Thoracic aorta endothelial cell (primary cell): ENCODE measurements around the gene TPGS2. TPM values are rescaled to one million over a fixed set of nuclear protein-coding genes. Genes with fewer than 3 reads are reported as not detected.

Experiments
- total RNA-seq: library from RNA; depleted of rRNA; stranded (reverse); fragments of >200 nt; gene quantifications from 2 replicates; pipeline ENCODE4 v1.2.3, GENCODE V29; 2012

The TPGS2 gene, protein sequence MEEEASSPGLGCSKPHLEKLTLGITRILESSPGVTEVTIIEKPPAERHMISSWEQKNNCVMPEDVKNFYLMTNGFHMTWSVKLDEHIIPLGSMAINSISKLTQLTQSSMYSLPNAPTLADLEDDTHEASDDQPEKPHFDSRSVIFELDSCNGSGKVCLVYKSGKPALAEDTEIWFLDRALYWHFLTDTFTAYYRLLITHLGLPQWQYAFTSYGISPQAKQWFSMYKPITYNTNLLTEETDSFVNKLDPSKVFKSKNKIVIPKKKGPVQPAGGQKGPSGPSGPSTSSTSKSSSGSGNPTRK
- 194 and 204 TPM in 2 replicates for total RNA-seq

DNA sequence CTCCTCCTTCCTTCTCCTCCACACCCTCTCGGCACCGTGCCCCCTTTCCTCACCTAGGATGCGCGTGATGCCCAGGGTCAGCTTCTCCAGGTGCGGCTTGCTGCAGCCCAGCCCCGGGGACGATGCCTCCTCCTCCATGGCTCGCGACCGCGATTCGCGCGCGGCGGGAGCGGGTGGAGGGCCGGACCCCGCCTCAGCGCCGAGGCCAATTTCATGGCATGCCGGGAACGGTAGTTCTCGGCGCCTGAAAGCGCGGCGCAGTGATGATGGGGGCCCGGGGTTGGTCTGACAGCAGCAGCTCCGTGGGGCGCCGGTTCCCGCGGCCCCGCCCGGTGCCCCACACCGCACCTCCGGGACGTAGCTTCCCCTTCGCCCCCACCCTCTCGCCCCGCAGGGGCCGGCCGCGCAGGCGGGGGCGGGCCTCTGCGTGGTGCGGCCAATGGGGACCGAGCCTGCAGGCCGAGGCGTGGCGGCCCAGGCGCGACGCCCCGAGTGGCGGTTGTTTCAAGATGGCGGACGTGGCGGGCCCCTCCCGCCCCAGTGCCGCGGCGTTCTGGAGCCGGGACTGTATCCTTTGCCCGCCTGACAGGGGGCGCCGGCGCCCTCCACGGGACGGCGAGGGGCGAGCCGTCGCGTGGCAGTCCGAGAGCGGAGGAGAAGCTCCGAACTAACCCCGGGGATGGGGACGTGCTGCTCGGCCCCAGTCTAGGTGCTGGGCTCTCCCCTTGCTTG, at the start of gene TPGS2, which contains the start of gene KIAA1328:
TPGS2 (minus strand) TSS at position 373 of the 732 bp plus-strand sequence; CDS start at position 138, 235 bp downstream.
KIAA1328 (plus strand) TSS at position 498 of the 732 bp plus-strand sequence; CDS start at position 510, 12 bp downstream.

Other genes with a start within 250 kb of the TPGS2 start
- 10.7 and 11.7 TPM in 2 replicates for gene KIAA1328, start 125 bp upstream of the TPGS2 start, total RNA-seq